HepG2 (cell line): ENCODE measurements around the gene AP4E1.

Experiments used
- CBFB ChIP-seq: sonication (generic); formaldehyde crosslinking; IDR thresholded peaks from 2 replicates; pipeline ENCODE4 v1.4.0; 2020; ENCODE audit warnings: missing genetic modification reagents
- EP300 ChIP-seq, 3 experiments: sonication (generic) in 1 of 3; formaldehyde crosslinking in 1 of 3; IDR thresholded peaks; 2 replicates each; pipeline versions ENCODE4 v1.5.1 to v1.6.1; 2011 to 2020; ENCODE audit warnings: low read depth in 2 of 3, low read length in 2 of 3, borderline replicate concordance in 1 of 3, improper control_type of control experiment in 1 of 3, mild to moderate bottlenecking in 1 of 3, missing genetic modification reagents in 1 of 3, moderate library complexity in 1 of 3
- FOXM1 ChIP-seq: sonication (generic); formaldehyde crosslinking; IDR thresholded peaks from 2 replicates; pipeline ENCODE4 v1.5.0; 2020; ENCODE audit warnings: missing genetic modification reagents
- HMGA1 ChIP-seq: sonication (generic); formaldehyde crosslinking; conservative IDR thresholded peaks from 2 replicates; pipeline ENCODE4 v1.4.0; 2020; ENCODE audit warnings: missing genetic modification reagents
- MTF2 ChIP-seq: sonication (generic); formaldehyde crosslinking; IDR thresholded peaks from 2 replicates; pipeline ENCODE4 v1.5.0; 2020; ENCODE audit warnings: missing genetic modification reagents, borderline replicate concordance
- ZFX ChIP-seq: sonication (generic); formaldehyde crosslinking; IDR thresholded peaks from 2 replicates; pipeline ENCODE4 v1.4.0; 2020; ENCODE audit warnings: mild to moderate bottlenecking, low read depth, missing genetic modification reagents, moderate library complexity
- ZNF136 ChIP-seq: sonication (generic); formaldehyde crosslinking; IDR thresholded peaks from 2 replicates; pipeline ENCODE4 v1.8.1; 2022; ENCODE audit warnings: low read depth, mild to moderate bottlenecking, moderate library complexity, missing genetic modification reagents
- ZNF253 ChIP-seq: sonication (generic); formaldehyde crosslinking; IDR thresholded peaks from 2 replicates; pipeline ENCODE4 v1.8.0; 2022; ENCODE audit warnings: mild to moderate bottlenecking, missing genetic modification reagents, borderline replicate concordance
- ZNF558 ChIP-seq: sonication (generic); formaldehyde crosslinking; IDR thresholded peaks from 2 replicates; pipeline ENCODE4 v1.9.0; 2022; ENCODE audit warnings: mild to moderate bottlenecking, missing genetic modification reagents, borderline replicate concordance
- ZZZ3 ChIP-seq: sonication (generic); formaldehyde crosslinking; IDR thresholded peaks from 2 replicates; pipeline ENCODE4 v1.4.0; 2020; ENCODE audit warnings: missing genetic modification reagents, mild to moderate bottlenecking, borderline replicate concordance
- TF ChIP-seq, protein P1 (sequence below): sonication (generic); formaldehyde crosslinking; IDR thresholded peaks from 2 replicates; pipeline ENCODE4 v1.5.0; 2020; ENCODE audit warnings: mild to moderate bottlenecking, missing genetic modification reagents, moderate library complexity
- TF ChIP-seq, protein P2 (sequence below): sonication (generic); formaldehyde crosslinking; IDR thresholded peaks from one replicate; pipeline ENCODE4 v1.5.1; 2020; ENCODE audit warnings: mild to moderate bottlenecking, missing genetic modification reagents; ENCODE audit errors: not compliant biosample characterization
- TF ChIP-seq, protein P3 (sequence below): sonication (generic); formaldehyde crosslinking; IDR thresholded peaks from 2 replicates; pipeline ENCODE4 v1.4.0; 2020; ENCODE audit warnings: mild to moderate bottlenecking, missing genetic modification reagents

DNA sequence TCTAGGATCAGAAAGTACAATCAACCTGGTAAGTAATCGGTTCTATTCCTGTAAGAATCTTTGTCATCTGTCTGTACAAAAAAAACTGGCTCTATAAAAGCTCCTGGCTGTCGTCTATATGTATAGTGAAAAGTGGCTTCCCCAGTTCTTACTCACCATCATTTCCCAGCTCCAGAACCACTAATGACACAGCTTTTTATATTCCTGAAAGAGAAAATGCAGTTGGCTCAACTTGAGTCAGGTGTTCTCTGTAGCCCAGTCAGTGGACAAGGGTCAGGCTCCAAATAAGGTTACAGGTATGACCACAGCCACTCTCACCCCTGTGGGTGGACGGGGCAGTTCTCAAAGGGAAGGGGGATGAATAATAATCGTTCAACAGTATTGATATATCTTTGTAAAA, 85.1 kb downstream of the AP4E1 start:
- TF ChIP-seq, protein P1, sequence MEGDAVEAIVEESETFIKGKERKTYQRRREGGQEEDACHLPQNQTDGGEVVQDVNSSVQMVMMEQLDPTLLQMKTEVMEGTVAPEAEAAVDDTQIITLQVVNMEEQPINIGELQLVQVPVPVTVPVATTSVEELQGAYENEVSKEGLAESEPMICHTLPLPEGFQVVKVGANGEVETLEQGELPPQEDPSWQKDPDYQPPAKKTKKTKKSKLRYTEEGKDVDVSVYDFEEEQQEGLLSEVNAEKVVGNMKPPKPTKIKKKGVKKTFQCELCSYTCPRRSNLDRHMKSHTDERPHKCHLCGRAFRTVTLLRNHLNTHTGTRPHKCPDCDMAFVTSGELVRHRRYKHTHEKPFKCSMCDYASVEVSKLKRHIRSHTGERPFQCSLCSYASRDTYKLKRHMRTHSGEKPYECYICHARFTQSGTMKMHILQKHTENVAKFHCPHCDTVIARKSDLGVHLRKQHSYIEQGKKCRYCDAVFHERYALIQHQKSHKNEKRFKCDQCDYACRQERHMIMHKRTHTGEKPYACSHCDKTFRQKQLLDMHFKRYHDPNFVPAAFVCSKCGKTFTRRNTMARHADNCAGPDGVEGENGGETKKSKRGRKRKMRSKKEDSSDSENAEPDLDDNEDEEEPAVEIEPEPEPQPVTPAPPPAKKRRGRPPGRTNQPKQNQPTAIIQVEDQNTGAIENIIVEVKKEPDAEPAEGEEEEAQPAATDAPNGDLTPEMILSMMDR (CRISPR knock-in tag): no peak
- TF ChIP-seq ZNF558 (CRISPR knock-in tag) (no peak), EP300 (IDR thresholded peaks at IDR 0.05; ENCODE audit: low read depth in 2 of 2, low read length in 2 of 2) (no peak), EP300 (CRISPR knock-in tag; IDR thresholded peaks at IDR 0.05; ENCODE audit: borderline replicate concordance) (no peak), ZNF253 (CRISPR knock-in tag) (no peak), ZFX (no peak), MTF2 (CRISPR knock-in tag) (no peak), FOXM1 (CRISPR knock-in tag) (no peak), HMGA1 (CRISPR knock-in tag) (no peak), CBFB (CRISPR knock-in tag) (no peak), ZZZ3 (no peak), ZNF136 (CRISPR knock-in tag) (no peak)
- TF ChIP-seq, protein P2, sequence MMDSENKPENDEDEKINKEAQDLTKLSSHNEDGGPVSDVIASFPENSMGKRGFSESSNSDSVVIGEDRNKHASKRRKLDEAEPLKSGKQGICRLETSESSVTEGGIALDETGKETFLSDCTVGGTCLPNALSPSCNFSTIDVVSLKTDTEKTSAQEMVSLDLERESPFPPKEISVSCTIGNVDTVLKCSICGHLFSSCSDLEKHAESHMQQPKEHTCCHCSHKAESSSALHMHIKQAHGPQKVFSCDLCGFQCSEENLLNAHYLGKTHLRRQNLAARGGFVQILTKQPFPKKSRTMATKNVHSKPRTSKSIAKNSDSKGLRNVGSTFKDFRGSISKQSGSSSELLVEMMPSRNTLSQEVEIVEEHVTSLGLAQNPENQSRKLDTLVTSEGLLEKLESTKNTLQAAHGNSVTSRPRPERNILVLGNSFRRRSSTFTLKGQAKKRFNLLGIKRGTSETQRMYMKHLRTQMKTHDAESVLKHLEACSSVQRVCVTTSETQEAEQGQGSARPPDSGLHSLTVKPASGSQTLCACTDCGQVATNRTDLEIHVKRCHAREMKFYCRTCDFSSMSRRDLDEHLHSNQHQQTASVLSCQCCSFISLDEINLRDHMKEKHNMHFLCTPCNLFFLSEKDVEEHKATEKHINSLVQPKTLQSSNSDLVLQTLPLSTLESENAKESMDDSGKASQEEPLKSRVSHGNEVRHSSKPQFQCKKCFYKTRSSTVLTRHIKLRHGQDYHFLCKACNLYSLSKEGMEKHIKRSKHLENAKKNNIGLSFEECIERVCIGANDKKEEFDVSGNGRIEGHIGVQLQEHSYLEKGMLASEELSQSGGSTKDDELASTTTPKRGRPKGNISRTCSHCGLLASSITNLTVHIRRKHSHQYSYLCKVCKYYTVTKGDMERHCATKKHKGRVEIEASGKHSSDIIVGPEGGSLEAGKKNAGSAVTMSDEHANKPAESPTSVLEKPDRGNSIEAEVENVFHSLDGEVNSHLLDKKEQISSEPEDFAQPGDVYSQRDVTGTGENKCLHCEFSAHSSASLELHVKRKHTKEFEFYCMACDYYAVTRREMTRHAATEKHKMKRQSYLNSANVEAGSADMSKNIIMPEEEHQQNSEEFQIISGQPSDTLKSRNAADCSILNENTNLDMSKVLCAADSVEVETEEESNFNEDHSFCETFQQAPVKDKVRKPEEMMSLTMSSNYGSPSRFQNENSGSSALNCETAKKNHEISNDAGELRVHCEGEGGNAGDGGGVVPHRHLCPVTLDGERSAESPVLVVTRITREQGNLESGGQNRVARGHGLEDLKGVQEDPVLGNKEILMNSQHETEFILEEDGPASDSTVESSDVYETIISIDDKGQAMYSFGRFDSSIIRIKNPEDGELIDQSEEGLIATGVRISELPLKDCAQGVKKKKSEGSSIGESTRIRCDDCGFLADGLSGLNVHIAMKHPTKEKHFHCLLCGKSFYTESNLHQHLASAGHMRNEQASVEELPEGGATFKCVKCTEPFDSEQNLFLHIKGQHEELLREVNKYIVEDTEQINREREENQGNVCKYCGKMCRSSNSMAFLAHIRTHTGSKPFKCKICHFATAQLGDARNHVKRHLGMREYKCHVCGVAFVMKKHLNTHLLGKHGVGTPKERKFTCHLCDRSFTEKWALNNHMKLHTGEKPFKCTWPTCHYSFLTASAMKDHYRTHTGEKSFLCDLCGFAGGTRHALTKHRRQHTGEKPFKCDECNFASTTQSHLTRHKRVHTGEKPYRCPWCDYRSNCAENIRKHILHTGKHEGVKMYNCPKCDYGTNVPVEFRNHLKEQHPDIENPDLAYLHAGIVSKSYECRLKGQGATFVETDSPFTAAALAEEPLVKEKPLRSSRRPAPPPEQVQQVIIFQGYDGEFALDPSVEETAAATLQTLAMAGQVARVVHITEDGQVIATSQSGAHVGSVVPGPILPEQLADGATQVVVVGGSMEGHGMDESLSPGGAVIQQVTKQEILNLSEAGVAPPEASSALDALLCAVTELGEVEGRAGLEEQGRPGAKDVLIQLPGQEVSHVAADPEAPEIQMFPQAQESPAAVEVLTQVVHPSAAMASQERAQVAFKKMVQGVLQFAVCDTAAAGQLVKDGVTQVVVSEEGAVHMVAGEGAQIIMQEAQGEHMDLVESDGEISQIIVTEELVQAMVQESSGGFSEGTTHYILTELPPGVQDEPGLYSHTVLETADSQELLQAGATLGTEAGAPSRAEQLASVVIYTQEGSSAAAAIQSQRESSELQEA: no peak
- TF ChIP-seq, protein P3, sequence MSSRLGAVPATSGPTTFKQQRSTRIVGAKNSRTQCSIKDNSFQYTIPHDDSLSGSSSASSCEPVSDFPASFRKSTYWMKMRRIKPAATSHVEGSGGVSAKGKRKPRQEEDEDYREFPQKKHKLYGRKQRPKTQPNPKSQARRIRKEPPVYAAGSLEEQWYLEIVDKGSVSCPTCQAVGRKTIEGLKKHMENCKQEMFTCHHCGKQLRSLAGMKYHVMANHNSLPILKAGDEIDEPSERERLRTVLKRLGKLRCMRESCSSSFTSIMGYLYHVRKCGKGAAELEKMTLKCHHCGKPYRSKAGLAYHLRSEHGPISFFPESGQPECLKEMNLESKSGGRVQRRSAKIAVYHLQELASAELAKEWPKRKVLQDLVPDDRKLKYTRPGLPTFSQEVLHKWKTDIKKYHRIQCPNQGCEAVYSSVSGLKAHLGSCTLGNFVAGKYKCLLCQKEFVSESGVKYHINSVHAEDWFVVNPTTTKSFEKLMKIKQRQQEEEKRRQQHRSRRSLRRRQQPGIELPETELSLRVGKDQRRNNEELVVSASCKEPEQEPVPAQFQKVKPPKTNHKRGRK (CRISPR knock-in tag): no peak
